CD14-positive monocyte (primary cell): ENCODE results near the gene LTB4R. TPM values are rescaled to one million over a fixed set of nuclear protein-coding genes. Genes with fewer than 3 reads are reported as not detected.

Source experiments
- DNase-seq, 3 donors: peaks; one replicate each; pipeline ENCODE4 v3.0.0-alpha.2; 2011 to 2022
- H2AFZ ChIP-seq: 2 replicates; pipeline ENCODE4 v1.6.0; 2012; ENCODE audit warnings: mild to moderate bottlenecking, low read depth, low read length, inconsistent platforms; ENCODE audit not compliant: insufficient read depth, poor library complexity, severe bottlenecking
- H3K27ac ChIP-seq, 2 donors: 1 replicate in 1 of 2; 2 replicates in 1 of 2; pipeline ENCODE4 v1.5.1; 2012 to 2013; ENCODE audit warnings: low read length in 2 of 2, control low read depth in 1 of 2, inconsistent platforms in 1 of 2, low read depth in 1 of 2, mild to moderate bottlenecking in 1 of 2
- H3K27me3 ChIP-seq, 2 donors: one replicate each; pipeline versions ENCODE4 v1.6.0 to v1.6.1; 2011 to 2013; ENCODE audit warnings: low read length in 2 of 2; ENCODE audit not compliant: control insufficient read depth in 2 of 2, insufficient read depth in 2 of 2
- H3K36me3 ChIP-seq, 2 donors: replicated peaks in 1 of 2; 1 replicate in 1 of 2; 2 replicates in 1 of 2; pipeline versions ENCODE4 v1.5.1 to v1.6.1; 2012 to 2013; ENCODE audit warnings: low read length in 2 of 2, control low read depth in 1 of 2, inconsistent platforms in 1 of 2, mild to moderate bottlenecking in 1 of 2; ENCODE audit not compliant: insufficient read depth in 2 of 2, control insufficient read depth in 1 of 2
- H3K4me1 ChIP-seq, 2 donors: 1 replicate in 1 of 2; 2 replicates in 1 of 2; pipeline versions ENCODE4 v1.5.1 to v1.6.1; 2012 to 2013; ENCODE audit warnings: low read length in 2 of 2, control low read depth in 1 of 2, inconsistent platforms in 1 of 2, mild to moderate bottlenecking in 1 of 2, moderate library complexity in 1 of 2; ENCODE audit not compliant: insufficient read depth in 2 of 2, control insufficient read depth in 1 of 2
- H3K4me2 ChIP-seq: replicated peaks from 2 replicates; pipeline ENCODE3; 2012; ENCODE audit warnings: low read length, moderate library complexity, mild to moderate bottlenecking; ENCODE audit not compliant: poor library complexity, severe bottlenecking; ENCODE audit errors: extremely low read depth
- H3K4me3 ChIP-seq, 3 experiments: fragments of 200-600 bp in 1 of 3; sonication (generic) in 1 of 3; replicated peaks in 1 of 3; 1 replicate in 2 of 3; 2 replicates in 1 of 3; pipeline ENCODE4 v1.5.1; 2011 to 2013; ENCODE audit warnings: low read length in 3 of 3, mild to moderate bottlenecking in 3 of 3, control low read depth in 2 of 3, low read depth in 2 of 3, inconsistent platforms in 1 of 3, moderate library complexity in 1 of 3
- H3K79me2 ChIP-seq: 2 replicates; pipeline ENCODE4 v1.6.0; 2012; ENCODE audit warnings: mild to moderate bottlenecking, control low read depth, inconsistent platforms, low read length, moderate library complexity; ENCODE audit not compliant: insufficient read depth
- H3K9ac ChIP-seq: 2 replicates; pipeline ENCODE4 v1.6.0; 2017; ENCODE audit warnings: low read length, mild to moderate bottlenecking; ENCODE audit not compliant: insufficient read depth, poor library complexity, severe bottlenecking
- H3K9me3 ChIP-seq, 2 donors: replicated peaks in 1 of 2; 1 replicate in 1 of 2; 2 replicates in 1 of 2; pipeline versions ENCODE4 v1.5.1 to v1.6.1; 2012 to 2013; ENCODE audit warnings: low read length in 2 of 2, control low read depth in 1 of 2; ENCODE audit not compliant: control insufficient read depth in 1 of 2, insufficient read depth in 1 of 2
- H4K20me1 ChIP-seq: 2 replicates; pipeline ENCODE4 v1.6.0; 2012; ENCODE audit warnings: mild to moderate bottlenecking, low read length, control low read depth, moderate library complexity; ENCODE audit not compliant: insufficient read depth
- H3K27ac Mint-ChIP-seq, 7 donors: one replicate each; pipeline ENCODE4 v1.8.0; 2020; ENCODE audit warnings: mild to moderate bottlenecking in 7 of 7, mixed read lengths in 7 of 7, moderate library complexity in 6 of 7, inconsistent platforms in 2 of 7
- H3K27me3 Mint-ChIP-seq, 3 donors: one replicate each; pipeline ENCODE4 v1.8.0; 2021 to 2022; ENCODE audit warnings: low read depth in 3 of 3, mild to moderate bottlenecking in 3 of 3, mixed read lengths in 3 of 3, moderate library complexity in 3 of 3, inconsistent platforms in 1 of 3
- H3K36me3 Mint-ChIP-seq, 2 donors: one replicate each; pipeline ENCODE4 v1.8.0; 2020; ENCODE audit warnings: mixed read lengths in 2 of 2, inconsistent platforms in 1 of 2, mild to moderate bottlenecking in 1 of 2
- H3K4me1 Mint-ChIP-seq: one replicate; pipeline ENCODE4 v1.8.0; 2020; ENCODE audit warnings: mild to moderate bottlenecking, mixed read lengths
- H3K4me3 Mint-ChIP-seq, 2 donors: one replicate each; pipeline ENCODE4 v1.8.0; 2020; ENCODE audit warnings: mild to moderate bottlenecking in 2 of 2, mixed read lengths in 2 of 2, moderate library complexity in 1 of 2
- H3K9me3 Mint-ChIP-seq, 7 donors: one replicate each; pipeline ENCODE4 v1.8.0; 2020 to 2022; ENCODE audit warnings: mixed read lengths in 7 of 7, mild to moderate bottlenecking in 6 of 7, moderate library complexity in 6 of 7, inconsistent platforms in 2 of 7
- WGBS: methylation state at CpG from one replicate; pipeline ENCODE4 v1.1.5; 2013; ENCODE audit warnings: missing lambda C conversion rate; ENCODE audit not compliant: insufficient coverage; 5-methylcytosine and 5-hydroxymethylcytosine counted together
- intact Hi-C, 2 donors: fragments of 100-400 bp; cut with micrococcal nuclease; formaldehyde crosslinking; loops; one replicate each; pipeline versions ENCODE4 v1.15.0 to v1.15.1; 2023
- polyA plus RNA-seq, 3 donors: library from polyadenylated mRNA; depleted of rRNA in 1 of 3; unstranded in 2 of 3; stranded (reverse) in 1 of 3; fragments of 300-500 nt in 2 of 3; fragments of >200 nt in 1 of 3; fragmentation: Illumina TruSeq in 2 of 3; gene quantifications; 1 replicate in 2 of 3; 2 replicates in 1 of 3; pipeline ENCODE4 v1.2.3, GENCODE V29; 2012 to 2021
- TF ChIP-seq, protein P1 (sequence below): fragments of 200-600 bp; IDR thresholded peaks from one replicate; pipeline ENCODE4 v1.8.0; 2022; ENCODE audit warnings: antibody characterized with exemption, mild to moderate bottlenecking

The LTB4R gene
- polyA plus RNA-seq, 3 donors = 51.5 to 98.5 (median 87.3) TPM

DNA sequence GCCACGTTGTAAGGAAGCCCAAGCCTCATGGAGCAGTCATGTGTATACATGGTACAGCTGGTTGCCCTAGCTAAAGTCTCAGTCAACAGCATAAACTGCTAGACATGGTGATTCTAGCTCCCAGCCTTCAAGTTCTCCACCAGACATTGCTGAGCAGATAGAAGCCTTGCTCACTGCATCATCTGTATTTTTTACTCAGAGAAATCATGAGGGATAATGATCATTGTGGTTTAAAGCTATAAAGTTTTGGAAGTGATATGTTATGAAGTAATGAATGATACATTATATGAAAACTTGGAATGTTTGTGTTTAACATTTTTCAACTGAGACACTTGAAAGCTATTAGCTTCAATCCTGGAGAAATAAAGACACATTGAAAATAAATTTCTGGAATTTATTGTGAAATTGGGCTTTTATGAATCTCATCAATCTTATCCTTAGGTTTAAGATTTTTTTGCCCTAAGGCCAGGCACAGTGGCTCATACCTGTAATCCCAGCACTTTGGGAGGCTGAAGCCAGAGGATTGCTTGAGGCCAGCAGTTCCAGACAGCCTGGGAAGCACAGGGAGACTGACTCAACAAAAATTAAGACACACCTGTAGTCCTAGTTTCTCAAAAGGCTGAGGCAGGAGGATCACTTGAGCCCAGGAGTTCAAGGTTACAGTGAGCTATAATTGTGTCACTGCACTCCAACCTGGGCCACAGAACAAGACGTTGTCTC, 51.1 kb downstream of the LTB4R start:
- H3K36me3 Mint-ChIP-seq = peaks cover 3 to 16% of the 10 kb centered on the region in 2 donors
- H3K4me1 Mint-ChIP-seq = peaks cover 31% of the 10 kb centered on the region
- H3K9me3 Mint-ChIP-seq = peaks cover 0 to 14% (median 6%) of the 10 kb centered on the region in 7 donors
- Histone ChIP-seq H3K79me2 (no peaks in the 10 kb centered on the region), H3K27ac (no peak overlapping the region), H3K9me3 (peaks cover 0 to 10% of the 10 kb centered on the region in 2 donors), H2AFZ (no peak overlapping the region), H4K20me1 (no peaks in the 10 kb centered on the region), H3K27me3 (peaks cover 26 to 27% of the 10 kb centered on the region in 2 donors), H3K4me1 (peaks cover 20% of the 10 kb centered on the region in 2 donors), H3K9ac (no peak overlapping the region), H3K36me3 (no peaks in the 10 kb centered on the region), H3K4me2 (no peak overlapping the region), H3K4me3 (no peak overlapping the region)
- no peak overlapping the region for H3K4me3 Mint-ChIP-seq
- no peak overlapping the region for H3K27ac Mint-ChIP-seq
- DNase-seq = no peak
- TF ChIP-seq, protein P1, sequence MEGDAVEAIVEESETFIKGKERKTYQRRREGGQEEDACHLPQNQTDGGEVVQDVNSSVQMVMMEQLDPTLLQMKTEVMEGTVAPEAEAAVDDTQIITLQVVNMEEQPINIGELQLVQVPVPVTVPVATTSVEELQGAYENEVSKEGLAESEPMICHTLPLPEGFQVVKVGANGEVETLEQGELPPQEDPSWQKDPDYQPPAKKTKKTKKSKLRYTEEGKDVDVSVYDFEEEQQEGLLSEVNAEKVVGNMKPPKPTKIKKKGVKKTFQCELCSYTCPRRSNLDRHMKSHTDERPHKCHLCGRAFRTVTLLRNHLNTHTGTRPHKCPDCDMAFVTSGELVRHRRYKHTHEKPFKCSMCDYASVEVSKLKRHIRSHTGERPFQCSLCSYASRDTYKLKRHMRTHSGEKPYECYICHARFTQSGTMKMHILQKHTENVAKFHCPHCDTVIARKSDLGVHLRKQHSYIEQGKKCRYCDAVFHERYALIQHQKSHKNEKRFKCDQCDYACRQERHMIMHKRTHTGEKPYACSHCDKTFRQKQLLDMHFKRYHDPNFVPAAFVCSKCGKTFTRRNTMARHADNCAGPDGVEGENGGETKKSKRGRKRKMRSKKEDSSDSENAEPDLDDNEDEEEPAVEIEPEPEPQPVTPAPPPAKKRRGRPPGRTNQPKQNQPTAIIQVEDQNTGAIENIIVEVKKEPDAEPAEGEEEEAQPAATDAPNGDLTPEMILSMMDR = no peak
- H3K27me3 Mint-ChIP-seq = peaks cover 24 to 31% (median 29%) of the 10 kb centered on the region in 3 donors
- intact Hi-C loops = no loop called here
- WGBS = 57% methylated on average over 1 of the region's 2 CpGs

DNA sequence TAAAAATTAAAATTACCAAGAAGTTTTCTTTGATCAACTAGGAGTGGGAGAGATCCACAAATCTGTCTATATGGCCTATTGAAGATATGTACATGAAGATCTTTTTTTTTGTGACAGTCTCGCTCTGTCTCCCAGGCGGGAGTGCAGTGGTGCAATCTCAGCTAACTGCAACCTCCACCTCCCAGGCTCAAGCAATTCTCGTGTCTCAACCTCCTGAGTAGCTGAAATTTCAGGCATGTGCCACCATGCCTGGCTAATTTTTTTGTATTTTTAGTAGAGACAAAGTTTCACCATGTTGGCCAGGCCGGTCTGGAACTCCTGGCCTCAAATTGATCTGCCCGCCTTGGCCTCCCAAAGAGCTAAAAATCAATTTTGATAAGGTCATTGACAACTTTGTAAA, 52.1 kb downstream of the LTB4R start:
- DNase-seq = no peak
- H3K4me2 ChIP-seq = no peak overlapping the region
- H3K4me1 Mint-ChIP-seq = peaks cover 36% of the 10 kb centered on the region
- H3K27me3 ChIP-seq = peaks cover 33 to 37% of the 10 kb centered on the region in 2 donors
- WGBS = 100% methylated on average over 2 of the region's 5 CpGs
- H3K4me3 ChIP-seq = no peak overlapping the region
- H3K4me1 ChIP-seq = peaks cover 26 to 29% of the 10 kb centered on the region in 2 donors
- intact Hi-C loops = no loop called here
- peaks cover 34 to 41% (median 38%) of the 10 kb centered on the region in 3 donors for H3K27me3 Mint-ChIP-seq
- no peak overlapping the region for H3K9ac ChIP-seq
- H3K9me3 Mint-ChIP-seq = peaks cover 0 to 21% (median 10%) of the 10 kb centered on the region in 7 donors
- H3K27ac Mint-ChIP-seq = no peak overlapping the region
- H3K36me3 Mint-ChIP-seq = peaks cover 3 to 21% of the 10 kb centered on the region in 2 donors
- TF ChIP-seq, protein P1 = no peak
- no peaks in the 10 kb centered on the region for H4K20me1 ChIP-seq
- H3K36me3 ChIP-seq = no peaks in the 10 kb centered on the region
- no peak overlapping the region for H2AFZ ChIP-seq
- peak overlapping the region in 1 of 2 donors; percentile 35 for H3K4me3 Mint-ChIP-seq
- peaks cover 0 to 18% of the 10 kb centered on the region in 2 donors for H3K9me3 ChIP-seq
- H3K79me2 ChIP-seq = no peaks in the 10 kb centered on the region
- H3K27ac ChIP-seq = no peak overlapping the region
